GM12891 (cell line): ENCODE data around the gene TMCC1.
"Not testable (repeated sequence)": the region's sequence is repeated elsewhere in the genome, so short reads cannot be mapped to it uniquely, and the experiment has no call there.

Source experiments
- POLR2A ChIP-seq: IDR thresholded peaks from 2 replicates; pipeline ENCODE4 v1.6.1; 2011; ENCODE audit warnings: low read depth, low read length, control low read depth
- POLR2AphosphoS5 ChIP-seq: IDR thresholded peaks from 2 replicates; pipeline ENCODE4 v1.6.1; 2011; ENCODE audit warnings: low read depth, low read length, control low read depth
- SPI1 ChIP-seq: IDR thresholded peaks from 2 replicates; pipeline ENCODE4 v1.6.1; 2011; ENCODE audit warnings: low read depth, low read length, control low read depth
- TAF1 ChIP-seq: IDR thresholded peaks from 2 replicates; pipeline ENCODE4 v1.6.1; 2011; ENCODE audit warnings: low read depth, low read length, control low read depth

DNA sequence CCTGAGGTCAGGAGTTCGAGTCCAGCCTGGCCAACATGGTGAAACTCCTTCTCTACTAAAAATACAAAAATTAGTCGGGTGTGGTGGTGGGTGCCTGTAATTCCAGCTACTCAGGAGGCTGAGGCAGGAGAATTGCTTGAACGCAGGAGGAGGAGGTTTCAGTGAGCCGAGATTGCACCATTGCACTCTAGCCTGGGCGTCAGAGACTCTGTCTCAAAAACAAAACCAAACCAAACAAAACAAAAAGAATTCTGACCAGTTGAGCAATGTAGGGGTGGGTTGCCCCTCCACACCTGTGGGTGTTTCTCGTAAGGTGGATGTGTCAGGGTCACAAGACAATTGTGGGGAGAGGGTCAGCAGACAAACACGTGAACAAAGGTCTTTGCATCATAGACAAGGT, 252.5 kb downstream of the TMCC1 start:
- TF ChIP-seq SPI1, TAF1, POLR2A, POLR2AphosphoS5: not testable (repeated sequence)
